EH (cell line): ENCODE measurements around the gene PARD3B.

Source experiments
- DNase-seq: peaks from one replicate; pipeline ENCODE4 v3.0.0-alpha.2; 2015; ENCODE audit warnings: low read depth

PARD3B gene

DNA sequence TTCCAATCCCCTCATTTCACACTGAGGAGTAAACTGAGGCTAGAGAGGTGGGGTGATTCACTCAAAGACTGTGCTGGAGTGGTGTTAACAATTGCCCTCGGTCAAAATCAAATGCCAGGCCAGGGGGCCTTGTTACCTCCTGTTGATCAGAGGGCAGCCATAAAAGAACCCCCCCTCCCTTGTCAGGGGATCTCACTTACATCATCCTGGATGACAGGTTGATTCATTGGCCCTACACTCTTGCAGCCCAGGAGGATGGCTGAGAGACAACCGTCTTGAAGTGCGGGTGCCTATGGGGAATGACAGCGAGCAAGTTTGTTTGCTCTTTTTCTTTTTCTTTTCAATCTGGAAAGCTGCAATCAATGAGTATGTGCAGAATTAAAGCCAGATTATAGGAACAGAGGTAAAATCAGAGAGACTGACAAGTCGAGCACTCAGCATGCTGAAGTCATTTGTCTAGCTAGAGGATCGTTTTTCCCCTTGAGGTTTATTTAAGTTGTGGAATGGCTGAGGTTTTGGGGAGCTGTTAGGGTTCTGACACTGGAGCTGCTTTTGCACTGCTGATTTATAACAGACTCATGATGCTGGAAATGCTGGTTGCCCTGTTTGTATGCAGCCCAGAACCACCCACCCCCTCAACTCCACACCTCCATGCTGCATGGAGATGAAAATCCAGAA lies 1110.6 kb downstream of the PARD3B start:
- DNase-seq: no peak

DNA sequence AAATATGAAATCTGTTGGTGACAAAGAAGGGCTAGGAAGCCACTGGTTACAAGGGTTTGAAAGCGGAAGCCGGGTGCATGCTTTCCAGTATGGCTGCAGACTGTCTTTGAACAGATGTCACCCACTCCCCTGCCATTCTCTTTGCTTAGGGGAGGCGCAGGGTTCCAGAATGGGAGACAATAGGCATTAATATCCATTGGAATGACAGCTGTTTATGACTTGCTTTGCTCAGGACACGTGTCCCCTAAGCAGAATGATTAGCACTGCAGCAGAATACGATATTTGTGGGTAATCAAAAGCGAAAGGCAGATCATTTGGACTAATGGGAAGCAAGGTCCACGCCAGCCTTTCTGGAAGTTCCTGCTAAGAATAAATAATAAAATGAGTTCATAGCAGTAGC lies 1111.2 kb downstream of the PARD3B start:
- DNase-seq: no peak

DNA sequence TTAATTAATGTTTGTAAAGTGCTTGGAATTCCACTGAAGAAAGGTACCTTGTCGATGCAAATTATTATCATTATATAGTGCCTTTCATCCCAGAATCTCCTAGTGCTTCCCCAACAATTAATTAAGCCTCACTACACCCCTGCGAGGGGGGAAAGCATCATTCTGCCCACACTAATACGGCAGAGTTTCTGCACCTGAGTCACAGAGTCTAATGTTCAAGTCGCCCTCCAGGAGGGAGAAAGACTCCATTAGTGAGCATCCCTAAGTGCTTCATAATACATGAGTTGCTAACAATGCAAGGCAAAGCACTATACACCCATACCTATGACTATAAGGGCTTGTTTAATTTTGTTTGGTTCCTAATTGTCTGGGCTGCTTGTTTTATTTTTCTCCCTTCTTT lies 1111.7 kb downstream of the PARD3B start:
- DNase-seq: no peak

DNA sequence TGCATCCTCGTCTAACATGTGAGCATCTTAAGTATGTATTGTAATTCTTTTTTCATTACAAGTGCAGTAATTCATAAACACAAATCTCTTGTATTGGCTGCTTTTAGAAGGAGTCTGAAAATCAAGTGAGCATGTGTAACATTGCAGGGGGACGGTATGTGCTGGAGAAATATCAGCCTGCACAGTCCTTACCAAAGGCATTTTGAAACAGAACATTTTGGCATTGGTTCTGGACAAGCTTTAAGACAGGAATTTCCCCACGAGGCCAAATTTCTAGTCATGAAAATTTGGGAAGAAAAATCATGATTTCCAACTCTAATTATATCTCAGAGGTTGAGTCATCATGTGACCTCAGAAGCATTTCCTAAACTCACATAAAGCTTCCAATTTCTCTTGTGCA lies 1112.3 kb downstream of the PARD3B start:
- peak; percentile 93 for DNase-seq

DNA sequence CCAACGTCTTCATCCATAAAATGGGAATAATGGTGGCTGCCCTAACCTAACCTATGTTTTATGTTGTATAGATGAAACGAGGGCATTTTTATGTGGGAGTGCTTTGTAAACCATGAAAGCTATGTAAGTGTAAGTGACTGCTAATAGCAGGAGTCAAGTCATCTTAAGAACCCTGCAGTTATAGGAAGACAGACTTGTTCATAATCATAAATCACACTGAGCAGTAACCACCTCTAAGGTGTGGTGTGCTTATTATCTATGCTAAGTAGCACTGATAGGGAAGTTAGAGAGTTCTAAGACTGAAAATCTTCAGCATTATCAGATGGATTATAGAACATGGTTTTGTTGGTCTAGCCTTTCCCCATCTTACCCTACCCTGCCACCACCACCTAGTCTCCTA lies 1112.8 kb downstream of the PARD3B start:
- no peak for DNase-seq

DNA sequence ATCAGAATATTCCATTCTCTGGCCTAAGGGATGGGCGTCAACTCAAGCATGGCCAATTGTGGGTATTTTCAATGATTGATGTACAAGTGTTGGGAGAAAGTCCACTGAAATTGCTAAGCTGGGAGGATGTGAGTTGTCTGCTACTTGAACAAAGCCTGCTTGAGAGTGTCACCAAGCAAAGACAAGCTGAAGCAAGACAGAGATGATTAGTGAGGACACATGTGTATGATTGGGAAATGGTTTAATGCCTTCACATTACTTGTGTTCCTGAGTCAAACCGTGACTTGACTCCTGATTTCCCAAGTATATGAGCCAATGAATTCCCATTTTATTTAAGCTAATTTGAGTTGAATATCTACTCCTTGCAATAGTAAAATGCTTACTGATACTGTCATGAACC lies 1113.3 kb downstream of the PARD3B start:
- no peak for DNase-seq

DNA sequence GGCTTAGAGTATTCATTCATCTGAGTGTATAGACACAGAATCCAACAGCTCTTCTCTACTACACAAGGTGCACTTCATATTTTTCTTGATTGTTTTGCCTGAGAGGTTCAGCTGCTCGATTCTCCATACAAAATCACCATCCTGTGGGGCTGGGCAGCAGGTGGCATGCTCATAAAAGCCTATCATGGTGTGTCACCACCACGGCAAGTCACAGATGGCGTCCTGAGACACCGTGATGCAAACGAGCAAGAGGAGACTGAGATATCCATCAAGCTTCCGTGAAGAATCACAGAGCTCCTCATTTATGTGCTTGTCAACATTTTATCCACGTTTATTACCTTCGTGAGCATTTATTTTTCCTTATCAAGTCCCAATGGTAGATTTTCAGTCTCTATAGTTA lies 1114.6 kb downstream of the PARD3B start:
- no peak for DNase-seq

DNA sequence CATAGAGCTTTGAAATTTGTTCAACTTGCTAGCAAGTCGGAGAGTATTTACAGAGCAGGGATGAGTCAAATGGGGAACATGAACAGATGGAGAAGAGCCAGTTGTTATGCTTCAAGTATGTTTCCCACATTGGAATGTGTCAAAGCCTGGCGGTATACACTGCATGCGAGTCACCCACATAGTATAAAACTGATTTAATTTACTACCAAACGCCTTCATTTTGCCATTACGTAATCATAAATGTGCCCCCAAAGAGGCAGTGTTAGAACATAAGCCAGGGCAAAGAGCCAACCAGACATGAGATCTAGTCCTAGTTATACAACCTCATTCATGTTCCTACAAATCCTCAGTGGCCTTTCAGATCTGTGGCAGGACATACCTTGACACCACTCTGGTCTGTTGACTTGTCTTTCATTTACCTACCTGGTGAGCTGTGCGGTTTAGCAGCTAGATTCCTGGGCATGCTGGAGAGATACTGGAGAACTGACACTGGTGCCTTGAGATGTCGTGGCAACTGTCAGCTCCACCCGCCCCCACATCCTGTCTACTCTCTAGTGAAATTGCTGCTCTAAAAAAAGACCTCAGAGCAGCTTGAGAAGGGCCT lies 1115.3 kb downstream of the PARD3B start:
- peak; percentile 98 for DNase-seq

DNA sequence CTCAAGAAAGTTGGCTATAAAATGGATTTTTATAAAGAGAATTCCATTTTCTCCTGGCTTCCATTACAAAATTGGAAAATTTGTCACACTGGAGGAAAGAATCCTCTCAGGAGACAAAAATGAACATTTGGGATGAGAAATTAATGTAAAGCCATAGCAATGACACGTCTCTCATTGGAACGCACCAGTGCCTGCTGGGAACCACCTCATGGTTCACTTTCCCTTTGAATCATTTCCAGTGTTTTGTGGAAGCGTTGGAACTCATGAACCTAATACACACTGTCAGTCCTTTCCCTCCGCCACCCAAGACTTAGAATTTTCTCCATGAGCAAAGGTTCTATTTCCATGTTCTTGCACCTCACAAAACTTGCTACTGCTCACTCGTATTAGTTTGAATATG lies 1116.0 kb downstream of the PARD3B start:
- peak; percentile 46 for DNase-seq

DNA sequence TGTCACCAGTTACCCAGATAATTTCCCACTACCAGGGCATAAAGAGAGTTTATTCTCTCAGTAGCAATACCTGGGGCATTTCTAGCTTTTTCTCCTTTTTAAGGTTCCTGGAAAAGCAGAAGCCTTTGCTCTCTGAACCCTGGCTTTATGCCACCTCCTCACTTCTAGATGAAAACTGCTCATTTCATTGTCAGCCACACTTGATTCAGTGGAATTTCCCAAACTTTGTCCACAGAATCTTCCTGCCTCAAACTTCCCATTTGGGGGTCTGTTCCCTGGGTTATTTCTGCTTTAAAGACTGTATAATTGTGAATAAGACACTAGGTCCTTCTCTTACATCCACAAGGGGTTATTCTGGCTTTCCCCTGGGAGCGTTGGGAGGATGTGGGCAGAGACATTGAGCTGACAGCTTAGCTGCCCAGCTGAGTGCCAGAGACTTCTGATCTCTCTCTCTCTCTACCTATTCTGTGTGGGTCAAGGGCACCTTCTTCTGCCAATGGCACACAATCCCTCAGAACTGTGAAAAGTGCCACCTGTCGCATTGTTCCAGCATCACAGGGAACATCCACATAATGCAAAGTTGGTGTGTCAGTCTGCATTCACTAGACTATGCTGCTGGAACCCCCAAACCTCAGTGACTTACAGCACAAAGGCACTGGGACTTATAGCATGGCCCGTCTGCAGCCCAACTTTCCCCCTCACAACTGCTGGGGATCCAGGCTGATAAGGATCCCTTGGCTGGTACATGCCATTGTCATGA lies 1117.1 kb downstream of the PARD3B start:
- no peak for DNase-seq

DNA sequence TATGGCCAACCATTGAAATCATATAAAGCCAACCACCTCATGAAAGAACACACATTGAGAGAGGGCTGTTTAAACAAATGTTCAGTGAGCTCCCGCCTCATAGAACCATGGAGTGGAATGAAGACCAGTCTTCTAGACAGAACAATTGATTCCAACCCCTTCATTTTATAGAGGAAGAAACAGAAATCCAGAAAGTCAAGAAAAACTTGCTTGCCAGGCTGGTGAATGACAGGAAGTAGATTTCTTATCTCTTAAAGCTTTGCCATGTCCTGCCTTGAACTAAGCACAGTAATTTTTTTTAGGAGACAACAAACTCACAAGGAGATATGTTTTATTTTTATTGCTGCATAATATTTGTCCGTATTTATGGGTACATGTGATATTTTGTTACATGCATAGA lies 1120.5 kb downstream of the PARD3B start:
- no peak for DNase-seq
